ENCODE measurements around the gene SFMBT1.
"Not testable (repeated sequence)": the region's sequence is repeated elsewhere in the genome, so short reads cannot be mapped to it uniquely, and the experiment has no call there.

Gene SFMBT1

GRCh38 chr3:53039376-53039752 lies 6.5 kb downstream of the SFMBT1 start:
- H3K4me2 ChIP-seq: no peak overlapping the region
- H3K9ac ChIP-seq: no peak overlapping the region
- H3K27ac ChIP-seq: no peak overlapping the region
- H3K79me2 ChIP-seq (ENCODE audit: insufficient read depth, low read depth): peaks cover 10% of the 10 kb centered on the region; the same call in 1 of the 2 replicates
- TF ChIP-seq CTCF (conservative IDR thresholded peaks at IDR 0.05; ENCODE audit: low read depth, low read length): no peak
- H3K4me1 ChIP-seq (ENCODE audit: low read depth, poor library complexity, severe bottlenecking): peaks cover 14% of the 10 kb centered on the region
- no peaks in the 10 kb centered on the region for H3K27me3 ChIP-seq (ENCODE audit: insufficient read depth, low read depth)
- no peak overlapping the region for H3K4me3 ChIP-seq (IDR thresholded peaks at IDR 0.05; ENCODE audit: insufficient read depth, low read depth, low read length)
- H4K20me1 ChIP-seq (ENCODE audit: insufficient read depth): no peaks in the 10 kb centered on the region
- no peaks in the 10 kb centered on the region for H3K36me3 ChIP-seq (ENCODE audit: insufficient read depth)
- H2AFZ ChIP-seq (ENCODE audit: low read depth): no peak overlapping the region

GRCh38 chr3:53038679-53039375 lies 7.0 kb downstream of the SFMBT1 start:
- Histone ChIP-seq H3K27me3 (ENCODE audit: insufficient read depth, low read depth) (no peaks in the 10 kb centered on the region), H2AFZ (ENCODE audit: low read depth) (no peak overlapping the region), H3K9ac (no peak overlapping the region), H3K79me2 (ENCODE audit: insufficient read depth, low read depth) (peaks cover 10% of the 10 kb centered on the region; the same call in 1 of the 2 replicates), H3K4me2 (no peak overlapping the region), H3K36me3 (ENCODE audit: insufficient read depth) (no peaks in the 10 kb centered on the region), H3K4me1 (ENCODE audit: low read depth, poor library complexity, severe bottlenecking) (peaks cover 10% of the 10 kb centered on the region), H3K4me3 (IDR thresholded peaks at IDR 0.05; ENCODE audit: insufficient read depth, low read depth, low read length) (no peak overlapping the region), H4K20me1 (ENCODE audit: insufficient read depth) (no peaks in the 10 kb centered on the region), H3K27ac (no peak overlapping the region)
- no peak for TF ChIP-seq CTCF (conservative IDR thresholded peaks at IDR 0.05; ENCODE audit: low read depth, low read length)

- H4K20me1 ChIP-seq (ENCODE audit: insufficient read depth): no peaks in the 10 kb centered on the region
Measured at GRCh38 chr3:53035825-53036619, 9.9 kb downstream of the SFMBT1 start.

GRCh38 chr3:53035018-53035417 lies 10.9 kb downstream of the SFMBT1 start:
- H3K4me1 ChIP-seq (ENCODE audit: low read depth, poor library complexity, severe bottlenecking): peaks cover 14% of the 10 kb centered on the region
- not testable (repeated sequence) for H3K4me3 ChIP-seq (IDR thresholded peaks at IDR 0.05; ENCODE audit: insufficient read depth, low read depth, low read length); H3K4me2 ChIP-seq; H3K36me3 ChIP-seq (ENCODE audit: insufficient read depth); H2AFZ ChIP-seq (ENCODE audit: low read depth); H3K9ac ChIP-seq; H3K79me2 ChIP-seq (ENCODE audit: insufficient read depth, low read depth); H3K27ac ChIP-seq; H4K20me1 ChIP-seq (ENCODE audit: insufficient read depth); H3K27me3 ChIP-seq (ENCODE audit: insufficient read depth, low read depth)

More at GRCh38 chr3:53035825-53036619, 9.9 kb downstream of the SFMBT1 start:
- H3K4me1 ChIP-seq (ENCODE audit: low read depth, poor library complexity, severe bottlenecking): peaks cover 10% of the 10 kb centered on the region
- no peak overlapping the region for H3K9ac ChIP-seq
- H3K4me3 ChIP-seq (IDR thresholded peaks at IDR 0.05; ENCODE audit: insufficient read depth, low read depth, low read length): no peak overlapping the region
- H3K36me3 ChIP-seq (ENCODE audit: insufficient read depth): no peaks in the 10 kb centered on the region
- no peak for TF ChIP-seq CTCF (conservative IDR thresholded peaks at IDR 0.05; ENCODE audit: low read depth, low read length)
- no peaks in the 10 kb centered on the region for H3K27me3 ChIP-seq (ENCODE audit: insufficient read depth, low read depth)
- no peak overlapping the region for H3K27ac ChIP-seq
- H3K79me2 ChIP-seq (ENCODE audit: insufficient read depth, low read depth): peaks cover 7% of the 10 kb centered on the region; the same call in 1 of the 2 replicates
- no peak overlapping the region for H3K4me2 ChIP-seq
- no peak overlapping the region for H2AFZ ChIP-seq (ENCODE audit: low read depth)

GRCh38 chr3:53034411-53034810 lies 11.5 kb downstream of the SFMBT1 start:
- H4K20me1 ChIP-seq (ENCODE audit: insufficient read depth); H3K27ac ChIP-seq: not testable (repeated sequence)
- H3K4me1 ChIP-seq (ENCODE audit: low read depth, poor library complexity, severe bottlenecking): peaks cover 13% of the 10 kb centered on the region

More at GRCh38 chr3:53034411-53034810, 11.5 kb downstream of the SFMBT1 start:
- not testable (repeated sequence) for H3K36me3 ChIP-seq (ENCODE audit: insufficient read depth); H3K27me3 ChIP-seq (ENCODE audit: insufficient read depth, low read depth); H3K9ac ChIP-seq; H3K4me2 ChIP-seq; H3K79me2 ChIP-seq (ENCODE audit: insufficient read depth, low read depth); H2AFZ ChIP-seq (ENCODE audit: low read depth); H3K4me3 ChIP-seq (IDR thresholded peaks at IDR 0.05; ENCODE audit: insufficient read depth, low read depth, low read length)

Measured in KMS-11 (cell line).